H1 (cell line): Measurements from ENCODE around the gene ZNF512. TPM values are rescaled to one million over a fixed set of nuclear protein-coding genes. Genes with fewer than 3 reads are reported as not detected.

Source experiments
- CTCF ChIA-PET: fragments of 300-600 bp; sonication (Branson Sonifier 250); formaldehyde crosslinking; loops from one replicate; lab custom pipeline; 2021; ENCODE audit not compliant: partially characterized antibody; lab: Charles Lee
- POLR2A ChIA-PET: fragments of 300-600 bp; sonication (Branson Sonifier 250); formaldehyde crosslinking; loops from one replicate; lab custom pipeline; 2021; ENCODE audit warnings: inconsistent platforms; ENCODE audit not compliant: partially characterized antibody; lab: Charles Lee
- DNase-seq, 2 experiments: peaks; one replicate each; pipeline versions ENCODE4 v3.0.0 to v3.0.0-alpha.2; 2010 to 2022; ENCODE audit warnings: low spot score in 2 of 2, low read depth in 1 of 2, mixed read lengths in 1 of 2
- FAIRE-seq: peaks from 2 replicates; lab custom pipeline; 2011; peaks lifted over from hg19 to GRCh38; lab: Jason Lieb, UNC
- H2AFZ ChIP-seq: 2 replicates; pipeline ENCODE4 v1.8.1; 2012; ENCODE audit warnings: low read length, inconsistent platforms
- H2AK5ac ChIP-seq: 2 replicates; pipeline ENCODE4 v1.6.1; 2013; ENCODE audit warnings: low read depth, low read length
- H2BK120ac ChIP-seq: replicated peaks from 2 replicates; pipeline ENCODE3; 2013; ENCODE audit warnings: low read depth, low read length, inconsistent platforms
- H2BK12ac ChIP-seq: 2 replicates; pipeline ENCODE4 v1.6.1; 2013; ENCODE audit warnings: low read depth, low read length
- H2BK15ac ChIP-seq: 2 replicates; pipeline ENCODE4 v1.6.1; 2013; ENCODE audit warnings: low read length
- H2BK20ac ChIP-seq: 2 replicates; pipeline ENCODE4 v1.6.1; 2013; ENCODE audit warnings: low read length
- H2BK5ac ChIP-seq: 2 replicates; pipeline ENCODE4 v1.6.1; 2013; ENCODE audit warnings: low read depth, low read length
- H3K14ac ChIP-seq: 2 replicates; pipeline ENCODE4 v1.6.1; 2013; ENCODE audit warnings: inconsistent platforms; ENCODE audit not compliant: insufficient read length
- H3K18ac ChIP-seq: 2 replicates; pipeline ENCODE4 v1.6.1; 2013; ENCODE audit warnings: low read length; ENCODE audit errors: extremely low read depth
- H3K23ac ChIP-seq: 2 replicates; pipeline ENCODE4 v1.6.1; 2013; ENCODE audit warnings: inconsistent platforms; ENCODE audit not compliant: insufficient read length
- H3K23me2 ChIP-seq: 2 replicates; pipeline ENCODE4 v1.6.1; 2013; ENCODE audit warnings: low read depth, low read length
- H3K27ac ChIP-seq: 2 replicates; pipeline ENCODE4 v1.6.1; 2011; ENCODE audit warnings: low read depth, low read length, inconsistent platforms
- H3K27me3 ChIP-seq, 4 experiments: replicated peaks in 1 of 4; 1 replicate in 1 of 4; 2 replicates in 3 of 4; pipeline versions ENCODE4 v1.6.1 to v1.8.1; 2011 to 2013; ENCODE audit warnings: low read length in 3 of 4, mild to moderate bottlenecking in 3 of 4, inconsistent platforms in 2 of 4, mixed read lengths in 2 of 4, moderate library complexity in 1 of 4; ENCODE audit not compliant: control insufficient read depth in 3 of 4, insufficient read depth in 3 of 4; ENCODE audit errors: extremely low read depth in 1 of 4
- H3K36me3 ChIP-seq, 4 experiments: 2 replicates each; pipeline versions ENCODE4 v1.6.1 to v1.8.1; 2011 to 2013; ENCODE audit warnings: mild to moderate bottlenecking in 4 of 4, low read length in 3 of 4, moderate library complexity in 2 of 4, control low read depth in 1 of 4, inconsistent platforms in 1 of 4; ENCODE audit not compliant: insufficient read depth in 4 of 4, control insufficient read depth in 2 of 4
- H3K4ac ChIP-seq: replicated peaks from 2 replicates; pipeline ENCODE3; 2013; ENCODE audit warnings: low read length, low read depth, mixed read lengths, inconsistent platforms; ENCODE audit not compliant: insufficient read length
- H3K4me1 ChIP-seq, 4 experiments: replicated peaks in 1 of 4; 1 replicate in 1 of 4; 2 replicates in 3 of 4; pipeline versions ENCODE4 v1.6.1 to v1.8.1; 2011 to 2013; ENCODE audit warnings: low read length in 3 of 4, inconsistent platforms in 2 of 4, mixed read lengths in 1 of 4; ENCODE audit not compliant: insufficient read depth in 4 of 4, control insufficient read depth in 3 of 4
- H3K4me2 ChIP-seq, 2 experiments: 2 replicates each; pipeline versions ENCODE4 v1.6.1 to v1.8.1; 2011 to 2013; ENCODE audit warnings: low read depth in 2 of 2, low read length in 2 of 2, control low read depth in 1 of 2, inconsistent platforms in 1 of 2, mild to moderate bottlenecking in 1 of 2; ENCODE audit not compliant: insufficient read depth in 1 of 2
- H3K4me3 ChIP-seq, 4 experiments: fragments of 200-600, 300-600 bp in 1 of 4; sonication (generic), shearing (Covaris generic), sonication (Bioruptor Twin) in 1 of 4; 2 replicates each; pipeline versions ENCODE4 v1.5.1 to v1.8.1; 2011 to 2016; ENCODE audit warnings: low read length in 4 of 4, low read depth in 3 of 4, control low read depth in 2 of 4, inconsistent platforms in 2 of 4, mild to moderate bottlenecking in 2 of 4, mixed read lengths in 1 of 4, moderate library complexity in 1 of 4; ENCODE audit not compliant: insufficient read depth in 2 of 4; ENCODE audit errors: extremely low read depth in 1 of 4
- H3K56ac ChIP-seq: replicated peaks from 2 replicates; pipeline ENCODE3; 2013; ENCODE audit warnings: low read depth, mild to moderate bottlenecking, mixed read lengths, low read length, inconsistent platforms; ENCODE audit not compliant: insufficient read length
- H3K79me1 ChIP-seq: 2 replicates; pipeline ENCODE4 v1.6.1; 2013; ENCODE audit warnings: low read depth, low read length, control low read depth
- H3K79me2 ChIP-seq, 2 experiments: 2 replicates each; pipeline versions ENCODE4 v1.6.1 to v1.8.1; 2012 to 2013; ENCODE audit warnings: low read length in 2 of 2, mild to moderate bottlenecking in 2 of 2, inconsistent platforms in 1 of 2; ENCODE audit not compliant: insufficient read depth in 2 of 2, control insufficient read depth in 1 of 2
- H3K9ac ChIP-seq, 4 experiments: replicated peaks in 1 of 4; 1 replicate in 1 of 4; 2 replicates in 3 of 4; pipeline versions ENCODE4 v1.6.1 to v1.8.1; 2011 to 2013; ENCODE audit warnings: low read depth in 3 of 4, low read length in 3 of 4, control low read depth in 2 of 4, mild to moderate bottlenecking in 2 of 4, moderate library complexity in 2 of 4, inconsistent platforms in 1 of 4; ENCODE audit errors: extremely low read depth in 1 of 4
- H3K9me3 ChIP-seq, 2 experiments: 2 replicates each; pipeline versions ENCODE4 v1.6.1 to v1.8.1; 2012 to 2013; ENCODE audit warnings: mild to moderate bottlenecking in 2 of 2, moderate library complexity in 2 of 2, control low read depth in 1 of 2, inconsistent platforms in 1 of 2, low read depth in 1 of 2, low read length in 1 of 2, mixed read lengths in 1 of 2; ENCODE audit not compliant: insufficient read depth in 2 of 2
- H4K20me1 ChIP-seq, 2 experiments: replicated peaks in 1 of 2; 2 replicates each; pipeline versions ENCODE3 to v1.8.1; 2011 to 2013; ENCODE audit warnings: inconsistent platforms in 2 of 2, low read length in 2 of 2, mild to moderate bottlenecking in 1 of 2; ENCODE audit not compliant: insufficient read depth in 2 of 2, control insufficient read depth in 1 of 2
- H4K5ac ChIP-seq: 2 replicates; pipeline ENCODE4 v1.6.1; 2013; ENCODE audit warnings: low read length, low read depth, mixed read lengths, inconsistent platforms; ENCODE audit not compliant: insufficient read length
- H4K8ac ChIP-seq: 2 replicates; pipeline ENCODE4 v1.8.0; 2013; ENCODE audit warnings: mild to moderate bottlenecking, moderate library complexity, low read length, inconsistent platforms; ENCODE audit not compliant: insufficient read depth; ENCODE audit errors: extremely low read depth
- H4K91ac ChIP-seq: replicated peaks from 2 replicates; pipeline ENCODE3; 2013; ENCODE audit warnings: low read length, mixed read lengths, inconsistent platforms; ENCODE audit not compliant: insufficient read length
- CBX5 ChIP-seq: fragments of 300-800, 300-1000 bp; sonication (generic); IDR thresholded peaks from 2 replicates; pipeline ENCODE4 v1.7.1; 2016; ENCODE audit warnings: antibody characterized with exemption, low read length, low read depth
- EZH2 ChIP-seq: fragments of 200-600 bp; sonication (generic); IDR thresholded peaks from 2 replicates; pipeline ENCODE4 v1.7.1; 2012; ENCODE audit warnings: low read depth, mild to moderate bottlenecking, moderate library complexity, low read length, inconsistent platforms; ENCODE audit not compliant: severe bottlenecking
- SAP30 ChIP-seq: fragments of 300-600 bp; sonication (generic); IDR thresholded peaks from 2 replicates; pipeline ENCODE4 v1.7.1; 2012; ENCODE audit warnings: low read length, moderate library complexity, mild to moderate bottlenecking, inconsistent platforms; ENCODE audit not compliant: insufficient read depth, insufficient replicate concordance
- SIRT6 ChIP-seq: IDR thresholded peaks from one replicate; pipeline ENCODE4 v1.7.1; 2012; ENCODE audit warnings: low read length, inconsistent platforms
- WGBS, 2 experiments: shearing (Covaris generic) in 1 of 2; methylation state at CpG; one replicate each; pipeline versions ENCODE4 v1.1.6 to v1.1.7; 2013 to 2015; ENCODE audit warnings: low lambda C conversion rate in 2 of 2, mixed read lengths in 2 of 2, inconsistent platforms in 1 of 2, low coverage in 1 of 2, missing lambda C conversion rate in 1 of 2; ENCODE audit not compliant: insufficient replicate concordance in 2 of 2, insufficient coverage in 1 of 2, insufficient read length in 1 of 2; ENCODE audit errors: extremely low coverage in 1 of 2, missing lambda C conversion rate in 1 of 2; 5-methylcytosine and 5-hydroxymethylcytosine counted together
- polyA plus RNA-seq, 7 experiments: library from polyadenylated mRNA; depleted of rRNA in 3 of 7; stranded (reverse) in 5 of 7; unstranded in 2 of 7; fragments of >200 nt in 5 of 7; fragments of 200-250 nt in 2 of 7; gene quantifications; 1 replicate in 5 of 7; 2 replicates in 1 of 7; 4 replicates in 1 of 7; pipeline versions ENCODE4 v1.2.1 to v1.2.3, GENCODE V29; 2011 to 2013; ENCODE audit warnings: missing spikeins in 2 of 7, mixed read lengths in 2 of 7
- total RNA-seq: library from RNA; stranded (reverse); fragmentation: NEBNext Ultra II Directional; extraction: Animal tissue kit (Norgen Biotek cat#: 25700); gene quantifications from 2 replicates; pipeline ENCODE4 v1.2.1, GENCODE V29; 2021
- TF ChIP-seq, protein P1 (sequence below): IDR thresholded peaks from 2 replicates; pipeline ENCODE4 v1.6.1; 2011; ENCODE audit warnings: low read depth, mild to moderate bottlenecking, low read length; ENCODE audit not compliant: insufficient read depth
- TF ChIP-seq, protein P2 (sequence below): IDR thresholded peaks from 2 replicates; pipeline ENCODE4 v1.6.1; 2011; ENCODE audit warnings: low read length, improper control_type of control experiment
- TF ChIP-seq, protein P3 (sequence below): IDR thresholded peaks from 2 replicates; pipeline ENCODE4 v1.6.1; 2012; ENCODE audit warnings: inconsistent platforms

ZNF512 gene
- total and polyA plus RNA-seq, 2 of the 8 experiments (the other 6 are each of a cell fraction or from before 2014, with no cell fraction given): 17.6 to 37.9 TPM

DNA sequence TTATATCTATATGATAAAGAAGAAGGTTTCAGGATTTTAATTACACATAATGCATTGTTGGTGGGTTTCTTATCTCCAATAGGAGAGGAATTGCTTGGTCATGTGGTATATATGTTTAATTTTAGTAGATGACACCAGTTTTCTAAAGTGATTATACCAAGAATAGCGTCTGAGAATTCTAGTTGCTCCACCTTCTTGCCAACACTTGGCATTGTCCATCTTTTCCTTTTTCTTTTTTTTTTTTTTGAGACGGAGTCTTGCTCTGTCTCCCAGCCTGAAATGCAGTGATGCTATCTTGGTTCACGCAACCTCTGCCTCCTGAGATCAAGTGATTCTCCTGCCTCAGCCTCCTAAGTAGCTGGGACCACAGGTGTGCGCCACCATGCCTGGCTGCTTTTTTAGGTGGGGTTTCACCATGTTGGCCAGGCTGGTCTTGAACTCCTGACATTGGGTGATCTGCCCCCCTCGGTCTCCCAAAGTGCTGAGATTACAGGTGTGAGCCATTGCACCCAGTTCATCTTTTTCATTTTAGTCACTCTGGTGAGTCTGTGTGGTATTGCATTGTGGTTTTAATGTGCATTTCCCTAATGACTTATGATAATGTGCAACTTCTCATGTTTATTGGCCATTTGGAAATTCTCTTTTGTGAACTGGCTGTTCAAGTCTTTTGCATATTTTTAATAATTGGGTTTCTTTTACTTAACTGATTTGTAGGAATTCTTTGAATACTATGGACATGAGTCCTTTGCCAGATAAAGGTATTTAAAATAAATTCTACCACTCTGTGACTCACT, 37.3 kb upstream of the ZNF512 start:
- H2AFZ ChIP-seq: no peak overlapping the region
- H3K79me1 ChIP-seq: no peaks in the 10 kb centered on the region
- no peaks in the 10 kb centered on the region for H3K4me1 ChIP-seq
- H4K5ac ChIP-seq: no peak overlapping the region
- TF ChIP-seq, protein P1, sequence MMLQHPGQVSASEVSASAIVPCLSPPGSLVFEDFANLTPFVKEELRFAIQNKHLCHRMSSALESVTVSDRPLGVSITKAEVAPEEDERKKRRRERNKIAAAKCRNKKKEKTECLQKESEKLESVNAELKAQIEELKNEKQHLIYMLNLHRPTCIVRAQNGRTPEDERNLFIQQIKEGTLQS: no peak
- TF ChIP-seq SAP30: no peak
- TF ChIP-seq, protein P2, sequence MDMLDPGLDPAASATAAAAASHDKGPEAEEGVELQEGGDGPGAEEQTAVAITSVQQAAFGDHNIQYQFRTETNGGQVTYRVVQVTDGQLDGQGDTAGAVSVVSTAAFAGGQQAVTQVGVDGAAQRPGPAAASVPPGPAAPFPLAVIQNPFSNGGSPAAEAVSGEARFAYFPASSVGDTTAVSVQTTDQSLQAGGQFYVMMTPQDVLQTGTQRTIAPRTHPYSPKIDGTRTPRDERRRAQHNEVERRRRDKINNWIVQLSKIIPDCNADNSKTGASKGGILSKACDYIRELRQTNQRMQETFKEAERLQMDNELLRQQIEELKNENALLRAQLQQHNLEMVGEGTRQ: no peak
- TF ChIP-seq SIRT6: no peak
- TF ChIP-seq CBX5: no peak
- TF ChIP-seq, protein P3, sequence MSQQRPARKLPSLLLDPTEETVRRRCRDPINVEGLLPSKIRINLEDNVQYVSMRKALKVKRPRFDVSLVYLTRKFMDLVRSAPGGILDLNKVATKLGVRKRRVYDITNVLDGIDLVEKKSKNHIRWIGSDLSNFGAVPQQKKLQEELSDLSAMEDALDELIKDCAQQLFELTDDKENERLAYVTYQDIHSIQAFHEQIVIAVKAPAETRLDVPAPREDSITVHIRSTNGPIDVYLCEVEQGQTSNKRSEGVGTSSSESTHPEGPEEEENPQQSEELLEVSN: no peak
- no peak for TF ChIP-seq EZH2
- TF ChIP-seq, all 59 proteins: peak for 0
- POLR2A ChIA-PET: no interaction called here
- Histone ChIP-seq H2BK20ac (no peak overlapping the region), H4K91ac (no peak overlapping the region), H3K27me3 (no peaks in the 10 kb centered on the region), H3K4me3 (no peak overlapping the region), H3K14ac (no peak overlapping the region), H3K23ac (no peak overlapping the region), H3K9me3 (peaks cover 5 to 7% of the 10 kb centered on the region in 2 experiments; a peak in 2 of 4 replicates), H3K27ac (no peak overlapping the region), H3K79me2 (no peaks in the 10 kb centered on the region), H2BK12ac (no peak overlapping the region), H2BK120ac (no peak overlapping the region), H3K56ac (no peak overlapping the region), H2BK5ac (no peak overlapping the region), H3K4me2 (no peak overlapping the region), H3K9ac (no peak overlapping the region), H2AK5ac (no peak overlapping the region), H3K18ac (no peak overlapping the region), H3K4ac (no peak overlapping the region), H4K20me1 (no peaks in the 10 kb centered on the region), H3K23me2 (no peaks in the 10 kb centered on the region), H4K8ac (no peak overlapping the region), H3K36me3 (no peaks in the 10 kb centered on the region), H2BK15ac (no peak overlapping the region)
- DNase-seq: no peak
- CTCF ChIA-PET: no interaction called here
- 89% methylated on average over 4 of the region's 5 CpGs; no CpG with 5 or more reads in 1 of the 2 experiments for WGBS, 2 experiments
- no peak for FAIRE-seq
